Vagina (tissue), 2 donors: ENCODE results near the gene C1orf185. TPM values are rescaled to one million over a fixed set of nuclear protein-coding genes. Genes with fewer than 3 reads are reported as not detected.
"Not testable (repeated sequence)": the region's sequence is repeated elsewhere in the genome, so short reads cannot be mapped to it uniquely, and the experiment has no call there.

Source experiments
- DNase-seq, 2 donors: peaks; one replicate each; pipeline ENCODE4 v3.0.0-alpha.2; 2017; ENCODE audit errors: extremely low spot score in 2 of 2
- H3K27ac ChIP-seq: fragments of 200-600 bp; sonication (generic); one replicate; pipeline ENCODE4 v1.5.1; 2019
- H3K27me3 ChIP-seq: fragments of 200-600 bp; sonication (generic); one replicate; pipeline ENCODE4 v1.5.1; 2019
- H3K36me3 ChIP-seq, 2 donors: fragments of 200-600 bp; sonication (generic); one replicate each; pipeline ENCODE4 v1.5.1; 2017 to 2019
- H3K4me1 ChIP-seq: fragments of 200-600 bp; sonication (generic); one replicate; pipeline ENCODE4 v1.5.1; 2019
- H3K4me3 ChIP-seq, 2 donors: fragments of 200-600 bp; sonication (generic); 1 replicate in 1 of 2; 2 replicates in 1 of 2; pipeline ENCODE4 v1.5.1; 2016 to 2019
- H3K9me3 ChIP-seq: fragments of 200-600 bp; sonication (generic); one replicate; pipeline ENCODE4 v1.5.1; 2019
- CTCF ChIP-seq, 3 experiments: fragments of 450-650 bp in 2 of 3; fragments of 200-600 bp in 1 of 3; sonication (generic) in 1 of 3; IDR thresholded peaks; one replicate each; pipeline ENCODE4 v1.5.1; 2017 to 2019; ENCODE audit warnings: antibody characterized with exemption in 3 of 3, mild to moderate bottlenecking in 2 of 3, moderate library complexity in 2 of 3
- POLR2A ChIP-seq, 2 donors: fragments of 450-650 bp; IDR thresholded peaks; one replicate each; pipeline ENCODE4 v1.6.1; 2017; ENCODE audit warnings: antibody characterized with exemption in 2 of 2, mild to moderate bottlenecking in 2 of 2, moderate library complexity in 2 of 2
- POLR2AphosphoS5 ChIP-seq, 2 donors: sonication (generic); formaldehyde crosslinking; IDR thresholded peaks; one replicate each; pipeline ENCODE4 v1.9.0; 2017; ENCODE audit warnings: antibody characterized with exemption in 2 of 2, mild to moderate bottlenecking in 2 of 2, low read depth in 1 of 2; ENCODE audit not compliant: insufficient read depth in 1 of 2
- intact Hi-C: fragments of 100-400 bp; cut with DNase I; formaldehyde crosslinking; loops from one replicate; pipeline ENCODE4 v1.15.1; 2023
- total RNA-seq: library from RNA; depleted of rRNA; stranded (reverse); fragments of >200 nt; gene quantifications from one replicate; pipeline ENCODE4 v1.2.3, GENCODE V29; 2016

Gene C1orf185
- total RNA-seq, 1 donor from 2014 or later: not detected

DNA sequence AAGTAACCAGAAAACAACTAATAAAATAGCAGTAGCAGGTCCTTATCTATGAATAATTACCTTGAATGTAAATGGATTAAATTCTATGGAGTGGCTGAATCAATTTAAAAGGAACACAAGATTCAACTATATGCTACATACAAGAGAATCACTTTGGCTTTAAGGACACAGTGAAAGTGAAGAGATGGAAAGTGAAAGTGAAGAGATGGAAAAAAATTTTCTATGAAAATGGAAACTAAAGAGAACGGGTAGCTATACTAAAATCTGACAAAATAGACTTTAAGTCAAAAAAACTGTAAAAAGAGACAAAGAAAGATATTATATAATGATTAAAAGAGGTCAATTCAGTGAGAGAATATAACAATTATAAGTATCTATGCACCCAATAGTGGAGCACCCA, 54.7 kb downstream of the C1orf185 start:
- Histone ChIP-seq H3K4me1 (no peaks in the 10 kb centered on the region), H3K36me3 (no peaks in the 10 kb centered on the region), H3K27ac (no peak overlapping the region), H3K4me3 (no peak overlapping the region), H3K27me3 (no peaks in the 10 kb centered on the region), H3K9me3 (no peaks in the 10 kb centered on the region)
- TF ChIP-seq POLR2AphosphoS5 (IDR thresholded peaks at IDR 0.05; ENCODE audit: insufficient read depth in 1 of 2, low read depth in 1 of 2) (no peak), CTCF (IDR thresholded peaks at IDR 0.05) (no peak), POLR2A (IDR thresholded peaks at IDR 0.05) (no peak)
- intact Hi-C loops: no loop called here
- DNase-seq: no peak

- TF ChIP-seq POLR2A (IDR thresholded peaks at IDR 0.05) (no peak), POLR2AphosphoS5 (IDR thresholded peaks at IDR 0.05; ENCODE audit: insufficient read depth in 1 of 2, low read depth in 1 of 2) (no peak), CTCF (IDR thresholded peaks at IDR 0.05) (no peak)
- no peaks in the 10 kb centered on the region for H3K4me1 ChIP-seq
- DNase-seq: no peak
- H3K27ac ChIP-seq: no peak overlapping the region
- H3K9me3 ChIP-seq: no peaks in the 10 kb centered on the region
- no peaks in the 10 kb centered on the region for H3K27me3 ChIP-seq
- intact Hi-C loops: no loop called here
- no peak overlapping the region for H3K4me3 ChIP-seq
- H3K36me3 ChIP-seq: no peaks in the 10 kb centered on the region
These were observed 55.4 kb downstream of the C1orf185 start for GRCh38 chr1:51157395-51157794.

DNA sequence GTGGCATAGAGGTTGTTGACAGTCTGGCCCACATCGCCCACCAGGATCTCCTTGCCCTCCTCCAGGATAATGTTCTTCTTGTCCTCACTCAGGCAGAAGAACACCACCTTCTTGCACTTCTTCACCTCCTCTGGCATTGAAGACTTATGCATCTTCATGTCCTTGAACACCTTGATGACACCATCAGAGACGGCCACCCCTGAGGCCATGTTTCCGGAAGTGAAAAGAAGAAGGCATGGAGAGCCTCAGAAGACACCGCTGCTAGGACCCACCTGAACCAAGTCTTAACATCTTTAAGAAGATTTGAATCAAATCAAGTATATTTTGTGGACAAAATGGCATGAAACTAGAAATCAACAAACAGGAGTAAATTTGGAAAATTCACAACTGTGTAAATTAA, 56.2 kb downstream of the C1orf185 start:
- no peak overlapping the region for H3K4me3 ChIP-seq
- H3K9me3 ChIP-seq: no peaks in the 10 kb centered on the region
- H3K27me3 ChIP-seq: no peaks in the 10 kb centered on the region
- H3K4me1 ChIP-seq: no peaks in the 10 kb centered on the region
- intact Hi-C loops: no loop called here
- H3K36me3 ChIP-seq: no peaks in the 10 kb centered on the region
- H3K27ac ChIP-seq: no peak overlapping the region
- DNase-seq: no peak
- TF ChIP-seq POLR2A (IDR thresholded peaks at IDR 0.05): no peak
- no peak for TF ChIP-seq CTCF (IDR thresholded peaks at IDR 0.05)
- no peak for TF ChIP-seq POLR2AphosphoS5 (IDR thresholded peaks at IDR 0.05; ENCODE audit: insufficient read depth in 1 of 2, low read depth in 1 of 2)

- H3K27ac ChIP-seq, intact Hi-C loops: not testable (repeated sequence)
These were observed 60.5 kb downstream of the C1orf185 start for GRCh38 chr1:51162560-51162959.

GRCh38 chr1:51165540-51165939, 63.5 kb downstream of the C1orf185 start:
- Histone ChIP-seq H3K9me3 (no peaks in the 10 kb centered on the region), H3K4me3 (no peak overlapping the region), H3K36me3 (no peaks in the 10 kb centered on the region), H3K4me1 (no peaks in the 10 kb centered on the region), H3K27ac (no peak overlapping the region), H3K27me3 (no peaks in the 10 kb centered on the region)
- no peak for TF ChIP-seq POLR2A (IDR thresholded peaks at IDR 0.05)
- no peak for TF ChIP-seq POLR2AphosphoS5 (IDR thresholded peaks at IDR 0.05; ENCODE audit: insufficient read depth in 1 of 2, low read depth in 1 of 2)
- no peak for TF ChIP-seq CTCF (IDR thresholded peaks at IDR 0.05)
- no peak for DNase-seq
- intact Hi-C loops: no loop called here

More at GRCh38 chr1:51162560-51162959, 60.5 kb downstream of the C1orf185 start:
- not testable (repeated sequence) for H3K9me3 ChIP-seq, H3K27me3 ChIP-seq, H3K4me3 ChIP-seq, H3K36me3 ChIP-seq, DNase-seq, H3K4me1 ChIP-seq
